Stimulated activated effector memory CD8-positive, alpha-beta T cell treated with anti-CD3 and anti-CD28 coated beads, Interleukin-12 subunit alpha, Interleukin-12 subunit beta, amount 100 ng/mL, for 72 hours (primary cell): ENCODE results near the gene POLR2A.
"Not testable (repeated sequence)": the region's sequence is repeated elsewhere in the genome, so short reads cannot be mapped to it uniquely, and the experiment has no call there.

Experiments used
- ATAC-seq: fragments of 150-1000 bp; cut with Tn5 transposase; 2 replicates; pipeline ENCODE4 v1.10.0; 2021
- DNase-seq, 2 donors: peaks; one replicate each; pipeline ENCODE4 v3.0.0; 2021 to 2022; ENCODE audit warnings: low spot score in 2 of 2
- H3K27ac Mint-ChIP-seq: one replicate; pipeline ENCODE4 v1.8.0; 2022; ENCODE audit warnings: mild to moderate bottlenecking, mixed read lengths
- H3K36me3 Mint-ChIP-seq: one replicate; pipeline ENCODE4 v1.8.0; 2022; ENCODE audit warnings: mild to moderate bottlenecking, mixed read lengths
- H3K4me1 Mint-ChIP-seq: one replicate; pipeline ENCODE4 v1.8.0; 2022; ENCODE audit warnings: mixed read lengths
- H3K4me3 Mint-ChIP-seq: one replicate; pipeline ENCODE4 v1.8.0; 2022; ENCODE audit warnings: mild to moderate bottlenecking, mixed read lengths
- H3K9me3 Mint-ChIP-seq: one replicate; pipeline ENCODE4 v1.8.0; 2022; ENCODE audit warnings: mixed read lengths

The POLR2A gene

GRCh38 chr17:7468804-7469389 is 15.3 kb upstream of the POLR2A start:
- no peaks in the 10 kb centered on the region for H3K9me3 Mint-ChIP-seq
- ATAC-seq (no peak), DNase-seq (no peak)
- peaks cover 22% of the 10 kb centered on the region for H3K4me1 Mint-ChIP-seq
- H3K27ac Mint-ChIP-seq = no peak overlapping the region
- no peak overlapping the region for H3K4me3 Mint-ChIP-seq
- peaks cover 48% of the 10 kb centered on the region for H3K36me3 Mint-ChIP-seq

GRCh38 chr17:7469843-7470242 is 14.3 kb upstream of the POLR2A start:
- not testable (repeated sequence) for H3K4me3 Mint-ChIP-seq, H3K27ac Mint-ChIP-seq, H3K9me3 Mint-ChIP-seq, DNase-seq, ATAC-seq
- H3K36me3 Mint-ChIP-seq = peaks cover 48% of the 10 kb centered on the region
- H3K4me1 Mint-ChIP-seq = peaks cover 22% of the 10 kb centered on the region

- not testable (repeated sequence) for H3K9me3 Mint-ChIP-seq, H3K4me3 Mint-ChIP-seq, H3K27ac Mint-ChIP-seq, DNase-seq, ATAC-seq
- Mint-ChIP-seq H3K36me3 (peaks cover 48% of the 10 kb centered on the region), H3K4me1 (peaks cover 22% of the 10 kb centered on the region)
Observed at GRCh38 chr17:7470457-7470973, 13.7 kb upstream of the POLR2A start.

GRCh38 chr17:7471729-7472128 is 12.4 kb upstream of the POLR2A start:
- Mint-ChIP-seq H3K4me3 (no peak overlapping the region), H3K4me1 (peaks cover 28% of the 10 kb centered on the region), H3K27ac (peak overlapping the region; percentile 50), H3K36me3 (peaks cover 46% of the 10 kb centered on the region), H3K9me3 (no peaks in the 10 kb centered on the region)
- DNase-seq (no peak), ATAC-seq (no peak)

- not testable (repeated sequence) for ATAC-seq, H3K9me3 Mint-ChIP-seq, DNase-seq, H3K4me3 Mint-ChIP-seq, H3K27ac Mint-ChIP-seq
- Mint-ChIP-seq H3K36me3 (peaks cover 41% of the 10 kb centered on the region), H3K4me1 (peaks cover 41% of the 10 kb centered on the region)
Observed at GRCh38 chr17:7474767-7475166, 9.4 kb upstream of the POLR2A start.

GRCh38 chr17:7475764-7476422 is 8.3 kb upstream of the POLR2A start:
- DNase-seq = no peak
- ATAC-seq = no peak
- H3K9me3 Mint-ChIP-seq = no peaks in the 10 kb centered on the region
- peak overlapping the region; percentile 100 for H3K4me3 Mint-ChIP-seq
- peaks cover 48% of the 10 kb centered on the region for H3K4me1 Mint-ChIP-seq
- peak overlapping the region; percentile 90 for H3K27ac Mint-ChIP-seq
- H3K36me3 Mint-ChIP-seq = peaks cover 44% of the 10 kb centered on the region

- ATAC-seq (no peak), DNase-seq (no peak)
- Mint-ChIP-seq H3K27ac (peak overlapping the region; percentile 90), H3K4me3 (peak overlapping the region; percentile 100), H3K4me1 (peaks cover 51% of the 10 kb centered on the region), H3K36me3 (peaks cover 45% of the 10 kb centered on the region), H3K9me3 (no peaks in the 10 kb centered on the region)
Observed at GRCh38 chr17:7476494-7476893, 7.7 kb upstream of the POLR2A start.

- DNase-seq = no peak
- H3K9me3 Mint-ChIP-seq = no peaks in the 10 kb centered on the region
- H3K4me3 Mint-ChIP-seq = peak overlapping the region; percentile 100
- H3K36me3 Mint-ChIP-seq = peaks cover 50% of the 10 kb centered on the region
- no peak for ATAC-seq
- H3K27ac Mint-ChIP-seq = peak overlapping the region; percentile 90
- peaks cover 51% of the 10 kb centered on the region for H3K4me1 Mint-ChIP-seq
Observed at GRCh38 chr17:7476951-7477350, 7.2 kb upstream of the POLR2A start.

- H3K4me1 Mint-ChIP-seq = peaks cover 56% of the 10 kb centered on the region
- H3K9me3 Mint-ChIP-seq = no peaks in the 10 kb centered on the region
Observed at GRCh38 chr17:7477392-7478275, 6.5 kb upstream of the POLR2A start.

GRCh38 chr17:7478276-7479212 is 5.6 kb upstream of the POLR2A start:
- DNase-seq (peak in 1 of 2 donors; percentile 71), ATAC-seq (peak; percentile 65)
- Mint-ChIP-seq H3K4me3 (peak overlapping the region; percentile 100), H3K27ac (peak overlapping the region; percentile 90), H3K4me1 (peaks cover 65% of the 10 kb centered on the region), H3K36me3 (peaks cover 58% of the 10 kb centered on the region), H3K9me3 (no peaks in the 10 kb centered on the region)

More at GRCh38 chr17:7477392-7478275, 6.5 kb upstream of the POLR2A start:
- DNase-seq = no peak
- no peak for ATAC-seq
- Mint-ChIP-seq H3K4me3 (peak overlapping the region; percentile 100), H3K27ac (peak overlapping the region; percentile 90), H3K36me3 (peaks cover 50% of the 10 kb centered on the region)

GRCh38 chr17:7479213-7480088 is 4.7 kb upstream of the POLR2A start, which contains the start of gene ZBTB4:
Gene ZBTB4 (minus strand): TSS chr17:7479631. CDS start chr17:7466801, 12,830 bp downstream.
- peak; percentile 19 for ATAC-seq
- Mint-ChIP-seq H3K4me1 (peaks cover 69% of the 10 kb centered on the region), H3K9me3 (no peaks in the 10 kb centered on the region), H3K36me3 (peaks cover 59% of the 10 kb centered on the region), H3K27ac (peak within 1 kb of the TSS; percentile 100), H3K4me3 (peak within 1 kb of the TSS; percentile 100)
- peak; percentile 41 to 75 for DNase-seq

GRCh38 chr17:7480089-7480384 is 4.1 kb upstream of the POLR2A start:
- Mint-ChIP-seq H3K4me1 (peaks cover 75% of the 10 kb centered on the region), H3K4me3 (peak overlapping the region; percentile 100), H3K36me3 (peaks cover 59% of the 10 kb centered on the region), H3K9me3 (no peaks in the 10 kb centered on the region), H3K27ac (peak overlapping the region; percentile 100)
- DNase-seq (no peak), ATAC-seq (no peak)

GRCh38 chr17:7481275-7481674 is 2.9 kb upstream of the POLR2A start, which contains the start of gene SLC35G6:
Gene SLC35G6 (plus strand): TSS chr17:7481446. CDS start chr17:7481517, 71 bp downstream.
- H3K27ac Mint-ChIP-seq = peak within 1 kb of the TSS; percentile 100
- peak within 1 kb of the TSS; percentile 100 for H3K4me3 Mint-ChIP-seq
- H3K36me3 Mint-ChIP-seq = peaks cover 59% of the 10 kb centered on the region
- DNase-seq, H3K9me3 Mint-ChIP-seq, ATAC-seq: not testable (repeated sequence)
- H3K4me1 Mint-ChIP-seq = peaks cover 78% of the 10 kb centered on the region
